HG02610 (cell line): ENCODE results near the gene FBLN7.

Experiments used
- ATAC-seq: cut with Tn5 transposase; IDR thresholded peaks from one replicate; pipeline ENCODE4 v1.9.1; 2021; ENCODE audit warnings: mild to moderate bottlenecking, moderate library complexity; ENCODE audit not compliant: unreplicated experiment

The FBLN7 gene

GRCh38 chr2:112140205-112140802 is 2.1 kb downstream of the FBLN7 start:
- no peak for ATAC-seq

GRCh38 chr2:112140899-112141625 is 2.9 kb downstream of the FBLN7 start:
- no peak for ATAC-seq

GRCh38 chr2:112141626-112142007 is 3.4 kb downstream of the FBLN7 start:
- no peak for ATAC-seq

GRCh38 chr2:112142525-112143078 is 4.4 kb downstream of the FBLN7 start:
- no peak for ATAC-seq

GRCh38 chr2:112143150-112143549 is 5.0 kb downstream of the FBLN7 start:
- ATAC-seq: no peak

- no peak for ATAC-seq
Observed at GRCh38 chr2:112144966-112145365, 6.8 kb downstream of the FBLN7 start.

- no peak for ATAC-seq
Observed at GRCh38 chr2:112147382-112148168, 9.4 kb downstream of the FBLN7 start.

GRCh38 chr2:112148477-112148876 is 10.3 kb downstream of the FBLN7 start:
- ATAC-seq: no peak

- ATAC-seq: no peak
Observed at GRCh38 chr2:112149194-112149593, 11.0 kb downstream of the FBLN7 start.

- no peak for ATAC-seq
Observed at GRCh38 chr2:112149866-112150435, 11.8 kb downstream of the FBLN7 start.

GRCh38 chr2:112150447-112150846 is 12.3 kb downstream of the FBLN7 start:
- ATAC-seq: no peak

- no peak for ATAC-seq
Observed at GRCh38 chr2:112150851-112151250, 12.7 kb downstream of the FBLN7 start.

GRCh38 chr2:112151271-112151670 is 13.1 kb downstream of the FBLN7 start:
- no peak for ATAC-seq

GRCh38 chr2:112151701-112152440 is 13.7 kb downstream of the FBLN7 start:
- ATAC-seq: no peak

GRCh38 chr2:112152476-112153178 is 14.4 kb downstream of the FBLN7 start:
- ATAC-seq: no peak

GRCh38 chr2:112153179-112153490 is 14.9 kb downstream of the FBLN7 start:
- ATAC-seq: no peak

GRCh38 chr2:112153501-112153900 is 15.3 kb downstream of the FBLN7 start:
- ATAC-seq: no peak

GRCh38 chr2:112154246-112155117 is 16.3 kb downstream of the FBLN7 start:
- ATAC-seq: no peak
